ENCODE data around the gene FNDC3B. TPM values are rescaled to one million over a fixed set of nuclear protein-coding genes. Genes with fewer than 3 reads are reported as not detected.

Gene FNDC3B
- total and polyA plus RNA-seq, 9 of the 15 experiments (the other 6 are each of a cell fraction or from before 2014, with no cell fraction given) = 7.0 to 35.8 (median 16.2) TPM

DNA sequence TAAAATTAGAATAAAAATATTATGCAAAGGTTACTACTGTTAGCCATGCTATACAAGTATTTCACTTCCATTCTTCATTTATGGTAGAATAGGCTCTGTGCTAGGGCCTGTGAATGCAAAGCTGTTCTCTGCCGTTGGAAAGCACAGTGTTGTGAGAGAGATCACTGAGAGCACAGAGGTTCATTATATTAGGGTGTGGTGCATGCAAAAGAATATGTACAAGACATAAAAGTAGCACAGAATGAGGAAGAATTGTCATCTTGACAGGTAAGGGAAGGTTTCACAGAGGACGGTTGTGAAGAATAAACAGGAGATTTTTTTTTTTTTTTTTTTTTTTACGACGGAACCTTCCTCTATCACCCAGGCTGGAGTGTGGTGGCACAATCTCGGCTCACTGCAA is 25.2 kb upstream of the FNDC3B start:
- DNase-seq (ENCODE audit: extremely low read depth in 1 of 4, low spot score in 3 of 4) (no peak), FAIRE-seq (no peak), ATAC-seq (no peak)
- ChIA-PET POLR2A (no interaction called here), CTCF (ENCODE audit: low intra/inter-chr PET ratio) (no interaction called here)
- Histone ChIP-seq H3K36me3 (ENCODE audit: control insufficient read depth, insufficient read depth, low read length) (no peaks in the 10 kb centered on the region), H3K9me1 (ENCODE audit: control insufficient read depth, insufficient read depth, low read length) (no peaks in the 10 kb centered on the region), H3K4me2 (ENCODE audit: insufficient read depth, low read length) (no peak overlapping the region), H3K27ac (ENCODE audit: extremely low read depth, low read depth, low read length) (no peak overlapping the region), H3K9me3 (replicated peaks; ENCODE audit: control insufficient read depth, insufficient read depth, low read depth, low read length) (no peaks in the 10 kb centered on the region), H2AFZ (ENCODE audit: low read depth, low read length) (no peak overlapping the region), H3K4me1 (replicated peaks in 1 of 2; ENCODE audit: control insufficient read depth in 2 of 2, insufficient read depth in 2 of 2, low read length in 2 of 2) (no peaks in the 10 kb centered on the region; a peak in 1 of 5 replicates), H3K27me3 (ENCODE audit: control insufficient read depth in 2 of 2, insufficient read depth in 2 of 2, low read length in 2 of 2) (no peaks in the 10 kb centered on the region), H4K20me1 (replicated peaks; ENCODE audit: control insufficient read depth, insufficient read depth, low read length) (no peaks in the 10 kb centered on the region), H3K79me2 (ENCODE audit: control insufficient read depth, insufficient read depth, low read length) (no peaks in the 10 kb centered on the region), H3K4me3 (no peak overlapping the region), H3K9ac (ENCODE audit: insufficient read depth in 1 of 2, low read depth in 2 of 2, low read length in 2 of 2) (no peak overlapping the region)
- no TSS peak for BruUV-seq (replicated peaks)
- intact Hi-C loops (cut with micrococcal nuclease) (no loop called here), in situ Hi-C loops (cut with MboI) (no loop called here)
- TF ChIP-seq, protein P1, sequence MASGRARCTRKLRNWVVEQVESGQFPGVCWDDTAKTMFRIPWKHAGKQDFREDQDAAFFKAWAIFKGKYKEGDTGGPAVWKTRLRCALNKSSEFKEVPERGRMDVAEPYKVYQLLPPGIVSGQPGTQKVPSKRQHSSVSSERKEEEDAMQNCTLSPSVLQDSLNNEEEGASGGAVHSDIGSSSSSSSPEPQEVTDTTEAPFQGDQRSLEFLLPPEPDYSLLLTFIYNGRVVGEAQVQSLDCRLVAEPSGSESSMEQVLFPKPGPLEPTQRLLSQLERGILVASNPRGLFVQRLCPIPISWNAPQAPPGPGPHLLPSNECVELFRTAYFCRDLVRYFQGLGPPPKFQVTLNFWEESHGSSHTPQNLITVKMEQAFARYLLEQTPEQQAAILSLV (tag; IDR thresholded peaks at IDR 0.05) = no peak
- TF ChIP-seq FOXJ2 (tag; IDR thresholded peaks at IDR 0.05) (no peak), ZNF395 (CRISPR knock-in tag; IDR thresholded peaks at IDR 0.05) (no peak), TOE1 (IDR thresholded peaks at IDR 0.05; ENCODE audit: borderline replicate concordance) (no peak), TOE1 (CRISPR knock-in tag; IDR thresholded peaks at IDR 0.05; ENCODE audit: borderline replicate concordance, low read depth) (no peak)
- WGBS (ENCODE audit: insufficient coverage, low coverage, missing lambda C conversion rate) = 50% methylated on average over 5 of the region's 5 CpGs
